Retinal pigment epithelial cell (primary cell): ENCODE results near the gene PPP1R3G.

Experiments
- DNase-seq: peaks from one replicate; pipeline ENCODE4 v3.0.0-alpha.2; 2010; ENCODE audit warnings: low read depth
- H3K4me3 ChIP-seq: 2 replicates; pipeline ENCODE4 v1.5.1; 2011; ENCODE audit warnings: mild to moderate bottlenecking, low read length, control low read depth, moderate library complexity
- CTCF ChIP-seq: conservative IDR thresholded peaks from 2 replicates; pipeline ENCODE4 v1.5.1; 2011; ENCODE audit warnings: low read depth, low read length, control low read depth, inconsistent platforms

PPP1R3G gene

DNA sequence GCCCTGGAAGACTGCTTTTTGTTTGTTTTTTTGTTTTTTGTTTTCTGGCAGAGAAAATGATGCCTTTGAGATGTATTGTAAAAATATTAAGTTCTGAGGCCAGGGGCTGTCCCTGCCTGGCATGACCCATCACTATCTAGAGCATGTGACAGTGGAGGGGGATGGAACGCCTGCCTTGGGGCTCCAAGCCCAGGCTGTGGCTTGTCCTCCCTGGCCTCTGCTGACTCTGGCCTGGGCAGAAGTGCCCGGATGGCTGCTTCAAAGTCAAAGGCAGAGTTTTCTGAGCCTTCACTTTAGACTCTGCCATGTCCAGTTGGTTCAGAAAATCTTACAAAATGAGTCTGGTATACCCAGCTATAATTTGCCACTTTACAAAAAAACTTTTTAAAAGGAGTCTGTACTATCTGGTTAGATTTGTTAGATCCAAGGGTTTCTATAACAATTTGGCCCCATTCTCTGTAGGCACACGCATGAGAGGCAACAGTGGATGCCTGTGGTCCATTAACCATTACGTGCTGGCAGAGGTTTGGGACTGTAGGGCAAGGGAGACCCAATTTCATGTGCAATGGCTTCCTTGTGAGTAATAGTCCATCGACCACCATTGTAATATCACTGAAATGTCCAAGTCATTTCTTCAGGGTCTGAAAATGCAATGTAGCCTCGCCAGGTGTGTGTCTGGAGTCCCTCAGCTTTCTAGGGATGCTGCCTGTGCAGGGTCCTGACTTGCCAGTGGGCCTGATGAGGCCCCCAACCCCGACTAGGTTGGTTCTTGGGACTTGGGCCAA is 8.3 kb downstream of the PPP1R3G start:
- DNase-seq: no peak
- TF ChIP-seq CTCF: no peak
- H3K4me3 ChIP-seq: no peak overlapping the region

DNA sequence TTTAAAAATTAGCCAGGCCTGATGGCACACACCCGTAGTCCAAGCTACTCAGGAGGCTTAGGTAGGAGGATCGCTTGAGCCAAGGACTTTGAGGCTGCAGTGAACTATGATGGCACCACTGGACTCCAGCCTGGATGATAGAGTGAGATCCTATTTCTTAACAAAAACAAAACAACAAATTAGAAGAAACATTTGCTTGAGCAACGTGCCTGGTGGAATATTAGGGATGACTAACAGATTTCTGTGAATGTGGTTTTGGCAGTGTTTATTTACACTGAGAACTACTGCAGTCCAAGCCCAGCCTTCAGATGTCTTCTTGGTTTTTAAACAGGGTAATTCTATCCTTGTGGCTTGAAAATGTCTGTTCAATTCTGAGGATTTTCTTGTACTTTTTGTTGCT is 9.2 kb downstream of the PPP1R3G start:
- DNase-seq: no peak
- TF ChIP-seq CTCF: no peak
- no peak overlapping the region for H3K4me3 ChIP-seq

GRCh38 chr6:5095236-5095635 is 10.1 kb downstream of the PPP1R3G start:
- no peak for TF ChIP-seq CTCF
- no peak overlapping the region for H3K4me3 ChIP-seq
- no peak for DNase-seq

DNA sequence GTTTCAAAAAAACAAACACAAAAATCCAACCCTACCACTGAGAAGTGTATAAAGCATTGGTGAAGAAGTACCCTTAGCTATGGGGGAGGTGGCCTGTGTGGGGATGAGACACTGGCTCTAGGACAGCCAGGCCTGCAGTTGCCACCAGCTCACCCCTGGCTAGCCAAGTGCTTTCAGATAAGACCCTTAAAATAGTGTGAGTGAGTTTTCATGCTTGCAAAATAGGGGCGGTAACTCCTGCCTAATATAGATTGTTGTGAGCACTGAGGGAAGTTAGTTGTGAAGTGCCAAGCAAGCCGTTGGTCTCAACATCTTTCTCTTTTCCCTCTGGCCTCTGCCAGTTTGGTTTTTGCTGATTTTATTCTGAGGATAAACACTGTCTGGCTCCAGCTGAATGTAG is 11.3 kb downstream of the PPP1R3G start:
- TF ChIP-seq CTCF: no peak
- H3K4me3 ChIP-seq: no peak overlapping the region
- DNase-seq: no peak

- TF ChIP-seq CTCF: no peak
- no peak overlapping the region for H3K4me3 ChIP-seq
- no peak for DNase-seq
Observed at GRCh38 chr6:5098501-5099270, 13.5 kb downstream of the PPP1R3G start.

DNA sequence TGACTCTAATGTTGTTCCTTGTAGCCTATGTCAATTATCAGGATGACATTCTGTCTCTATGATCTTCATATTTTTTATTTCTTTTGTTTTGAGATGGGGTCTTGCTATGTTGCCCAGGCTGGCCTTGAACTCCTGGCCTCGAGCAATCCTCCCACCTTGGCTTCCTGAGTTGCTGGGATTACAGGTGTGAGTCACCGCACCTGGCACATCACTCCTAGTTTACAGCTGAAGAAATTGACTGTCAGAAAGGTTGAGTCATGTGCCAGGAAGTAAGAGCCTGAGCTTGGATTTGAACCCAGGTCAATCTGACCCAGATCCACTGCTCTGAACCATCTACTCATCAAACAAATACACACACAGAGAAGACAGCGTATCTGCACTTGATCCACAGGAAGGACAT is 14.4 kb downstream of the PPP1R3G start:
- DNase-seq: no peak
- no peak for TF ChIP-seq CTCF
- no peak overlapping the region for H3K4me3 ChIP-seq

GRCh38 chr6:5100806-5101205 is 15.7 kb downstream of the PPP1R3G start:
- no peak for DNase-seq
- no peak overlapping the region for H3K4me3 ChIP-seq
- no peak for TF ChIP-seq CTCF
